H9 (cell line): ENCODE measurements around the gene SNAP47. TPM values are rescaled to one million over a fixed set of nuclear protein-coding genes. Genes with fewer than 3 reads are reported as not detected.

ENCODE experiments used
- DNase-seq: peaks from one replicate; pipeline ENCODE4 v3.0.0-alpha.2; 2017
- H2AFZ ChIP-seq: one replicate; pipeline ENCODE4 v1.6.1; 2013; ENCODE audit warnings: mild to moderate bottlenecking, low read length, control low read depth, moderate library complexity
- H2AK5ac ChIP-seq: 2 replicates; pipeline ENCODE4 v1.6.1; 2013; ENCODE audit warnings: low read length, control low read depth, mixed read lengths; ENCODE audit not compliant: insufficient read length
- H2BK120ac ChIP-seq: one replicate; pipeline ENCODE4 v1.6.1; 2013; ENCODE audit warnings: low read depth, mild to moderate bottlenecking, low read length, control low read depth, inconsistent platforms; ENCODE audit not compliant: poor library complexity, severe bottlenecking
- H2BK12ac ChIP-seq: 2 replicates; pipeline ENCODE4 v1.6.1; 2013; ENCODE audit warnings: low read length, control low read depth, mixed read lengths, low read depth; ENCODE audit not compliant: insufficient read length
- H2BK15ac ChIP-seq: 2 replicates; pipeline ENCODE4 v1.6.1; 2013; ENCODE audit warnings: low read depth, low read length, control low read depth
- H2BK20ac ChIP-seq: one replicate; pipeline ENCODE4 v1.6.1; 2013; ENCODE audit warnings: low read depth, mild to moderate bottlenecking, low read length, control low read depth, inconsistent platforms; ENCODE audit not compliant: poor library complexity, severe bottlenecking
- H2BK5ac ChIP-seq: 2 replicates; pipeline ENCODE4 v1.6.1; 2013; ENCODE audit warnings: low read length, control low read depth, mixed read lengths; ENCODE audit not compliant: insufficient read length
- H3K14ac ChIP-seq: 2 replicates; pipeline ENCODE4 v1.6.1; 2013; ENCODE audit warnings: low read length, control low read depth; ENCODE audit not compliant: insufficient read depth
- H3K18ac ChIP-seq: 2 replicates; pipeline ENCODE4 v1.6.1; 2013; ENCODE audit warnings: low read depth, mild to moderate bottlenecking, mixed read lengths, low read length, control low read depth; ENCODE audit not compliant: insufficient read length
- H3K23ac ChIP-seq: 2 replicates; pipeline ENCODE4 v1.6.1; 2013; ENCODE audit warnings: low read length, control low read depth, mixed read lengths, low read depth; ENCODE audit not compliant: insufficient read length
- H3K23me2 ChIP-seq: 2 replicates; pipeline ENCODE4 v1.6.1; 2013; ENCODE audit warnings: low read depth, mild to moderate bottlenecking, mixed read lengths, low read length, control low read depth; ENCODE audit not compliant: insufficient read length, poor library complexity, severe bottlenecking
- H3K27ac ChIP-seq: 2 replicates; pipeline ENCODE4 v1.5.1; 2013; ENCODE audit warnings: low read length, control low read depth, mixed read lengths, low read depth; ENCODE audit not compliant: insufficient read length
- H3K27me3 ChIP-seq: 2 replicates; pipeline ENCODE4 v1.6.1; 2013; ENCODE audit warnings: low read length, control low read depth, inconsistent platforms; ENCODE audit not compliant: insufficient read depth
- H3K4ac ChIP-seq: 2 replicates; pipeline ENCODE4 v1.6.1; 2013; ENCODE audit warnings: low read depth, mild to moderate bottlenecking, control low read depth, inconsistent platforms, low read length, moderate library complexity
- H3K4me1 ChIP-seq: 2 replicates; pipeline ENCODE4 v1.6.1; 2013; ENCODE audit warnings: low read length, control low read depth, inconsistent platforms; ENCODE audit not compliant: insufficient read depth
- H3K4me2 ChIP-seq: 2 replicates; pipeline ENCODE4 v1.6.1; 2013; ENCODE audit warnings: low read length, control low read depth, mixed read lengths; ENCODE audit not compliant: insufficient read length, insufficient read depth
- H3K56ac ChIP-seq: 2 replicates; pipeline ENCODE4 v1.6.1; 2013; ENCODE audit warnings: low read depth, mild to moderate bottlenecking, mixed read lengths, low read length, control low read depth; ENCODE audit not compliant: insufficient read length
- H3K79me1 ChIP-seq: 2 replicates; pipeline ENCODE4 v1.6.1; 2013; ENCODE audit warnings: low read depth, mild to moderate bottlenecking, moderate library complexity, low read length, control low read depth, inconsistent platforms; ENCODE audit not compliant: insufficient read depth, poor library complexity, severe bottlenecking
- H3K79me2 ChIP-seq: 2 replicates; pipeline ENCODE4 v1.6.1; 2013; ENCODE audit warnings: low read length, control low read depth, inconsistent platforms; ENCODE audit not compliant: insufficient read depth
- H3K9ac ChIP-seq: 2 replicates; pipeline ENCODE4 v1.6.1; 2013; ENCODE audit warnings: low read length, control low read depth, mixed read lengths; ENCODE audit not compliant: insufficient read length; ENCODE audit errors: extremely low read depth
- H3K9me3 ChIP-seq: one replicate; pipeline ENCODE4 v1.6.1; 2013; ENCODE audit warnings: low read depth, low read length, inconsistent platforms; ENCODE audit not compliant: control insufficient read depth
- H3T11ph ChIP-seq: one replicate; pipeline ENCODE4 v1.6.1; 2013; ENCODE audit warnings: mild to moderate bottlenecking, low read length, control low read depth, inconsistent platforms
- H4K20me1 ChIP-seq: one replicate; pipeline ENCODE4 v1.6.1; 2013; ENCODE audit not compliant: control insufficient read depth, insufficient read length, insufficient read depth
- H4K5ac ChIP-seq: 2 replicates; pipeline ENCODE4 v1.6.1; 2013; ENCODE audit warnings: low read depth, mild to moderate bottlenecking, mixed read lengths, low read length, control low read depth; ENCODE audit not compliant: insufficient read length
- H4K8ac ChIP-seq: replicated peaks from 2 replicates; pipeline ENCODE4 v1.6.1; 2013; ENCODE audit warnings: low read length, control low read depth, mixed read lengths, low read depth; ENCODE audit not compliant: insufficient read length
- H4K91ac ChIP-seq: 2 replicates; pipeline ENCODE4 v1.6.1; 2013; ENCODE audit warnings: low read depth, mild to moderate bottlenecking, moderate library complexity, mixed read lengths, low read length, control low read depth; ENCODE audit not compliant: insufficient read length
- H3K27ac Mint-ChIP-seq, 3 experiments: 2 replicates in 2 of 3; 3 replicates in 1 of 3; pipeline ENCODE4 v1.8.0; 2020 to 2021; ENCODE audit warnings: mixed read lengths in 3 of 3, mild to moderate bottlenecking in 1 of 3, moderate library complexity in 1 of 3
- H3K27me3 Mint-ChIP-seq: 2 replicates; pipeline ENCODE4 v1.8.0; 2021; ENCODE audit warnings: low read depth, mild to moderate bottlenecking, moderate library complexity, mixed read lengths
- H3K36me3 Mint-ChIP-seq, 3 experiments: 2 replicates in 2 of 3; 3 replicates in 1 of 3; pipeline ENCODE4 v1.8.0; 2020 to 2021; ENCODE audit warnings: low read depth in 3 of 3, mixed read lengths in 3 of 3; ENCODE audit not compliant: insufficient read depth in 1 of 3
- H3K4me1 Mint-ChIP-seq, 2 experiments: 2 replicates each; pipeline ENCODE4 v1.8.0; 2020; ENCODE audit warnings: mixed read lengths in 2 of 2
- H3K4me3 Mint-ChIP-seq, 2 experiments: 2 replicates in 1 of 2; 3 replicates in 1 of 2; pipeline ENCODE4 v1.8.0; 2020 to 2021; ENCODE audit warnings: mild to moderate bottlenecking in 2 of 2, mixed read lengths in 2 of 2, moderate library complexity in 1 of 2
- H3K9me3 Mint-ChIP-seq, 2 experiments: 2 replicates in 1 of 2; 3 replicates in 1 of 2; pipeline ENCODE4 v1.8.0; 2020; ENCODE audit warnings: mild to moderate bottlenecking in 2 of 2, mixed read lengths in 2 of 2, moderate library complexity in 1 of 2
- WGBS: extraction: QIAGEN DNeasy Blood & Tissue Kit; methylation state at CpG from one replicate; pipeline ENCODE4 v1.1.7; 2013; ENCODE audit warnings: missing lambda C conversion rate, low lambda C conversion rate, mixed read lengths; ENCODE audit not compliant: insufficient read length; ENCODE audit errors: extremely low coverage; 5-methylcytosine and 5-hydroxymethylcytosine counted together
- total RNA-seq: library from RNA; stranded (reverse); gene quantifications from 2 replicates; pipeline ENCODE4 v1.2.1, GENCODE V29; 2021
- TF ChIP-seq, protein P1 (sequence below): fragments of 200-600 bp; sonication (generic); conservative IDR thresholded peaks from 3 replicates; pipeline ENCODE4 v1.8.0; 2021; ENCODE audit warnings: antibody characterized with exemption, mild to moderate bottlenecking

Gene SNAP47
- total RNA-seq, 1 experiment from 2014 or later, result 44.1 TPM

DNA sequence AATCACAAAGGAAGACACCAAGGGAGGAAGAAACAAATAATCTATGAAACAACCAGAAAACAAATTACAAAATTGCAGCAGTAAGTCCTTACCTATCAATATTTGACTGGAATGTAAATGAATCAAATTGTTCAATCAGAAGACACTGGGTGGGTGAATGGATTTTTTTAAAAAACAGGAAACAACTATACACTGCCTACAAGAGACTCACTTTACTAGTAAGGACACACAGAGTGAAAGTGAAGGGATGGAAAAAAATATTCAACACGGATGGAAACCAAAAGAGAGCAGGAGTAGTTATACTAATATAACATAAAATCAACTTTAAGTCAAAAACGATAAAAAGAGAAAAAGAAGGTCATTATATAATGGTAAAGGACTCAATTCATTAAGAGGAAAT lies 73.8 kb downstream of the SNAP47 start:
- Histone ChIP-seq H2BK120ac (no peak overlapping the region), H3K4me2 (no peak overlapping the region), H3K4me1 (no peaks in the 10 kb centered on the region), H2BK12ac (no peak overlapping the region), H3T11ph (no peak overlapping the region), H3K27ac (no peak overlapping the region), H2BK15ac (no peak overlapping the region), H3K79me1 (no peaks in the 10 kb centered on the region), H3K27me3 (no peaks in the 10 kb centered on the region), H3K14ac (no peak overlapping the region), H3K9ac (no peak overlapping the region), H2BK5ac (no peak overlapping the region), H4K20me1 (no peaks in the 10 kb centered on the region), H3K18ac (no peak overlapping the region), H3K4ac (no peak overlapping the region), H3K56ac (no peak overlapping the region), H3K9me3 (peaks cover 9% of the 10 kb centered on the region), H2BK20ac (no peak overlapping the region), H3K79me2 (no peaks in the 10 kb centered on the region), H4K8ac (no peak overlapping the region), H4K91ac (no peak overlapping the region), H4K5ac (no peak overlapping the region), H3K23me2 (no peaks in the 10 kb centered on the region), H2AK5ac (no peak overlapping the region), H2AFZ (no peak overlapping the region), H3K23ac (no peak overlapping the region)
- H3K9me3 Mint-ChIP-seq, result peaks cover 18 to 25% of the 10 kb centered on the region in 2 experiments
- TF ChIP-seq, protein P1, sequence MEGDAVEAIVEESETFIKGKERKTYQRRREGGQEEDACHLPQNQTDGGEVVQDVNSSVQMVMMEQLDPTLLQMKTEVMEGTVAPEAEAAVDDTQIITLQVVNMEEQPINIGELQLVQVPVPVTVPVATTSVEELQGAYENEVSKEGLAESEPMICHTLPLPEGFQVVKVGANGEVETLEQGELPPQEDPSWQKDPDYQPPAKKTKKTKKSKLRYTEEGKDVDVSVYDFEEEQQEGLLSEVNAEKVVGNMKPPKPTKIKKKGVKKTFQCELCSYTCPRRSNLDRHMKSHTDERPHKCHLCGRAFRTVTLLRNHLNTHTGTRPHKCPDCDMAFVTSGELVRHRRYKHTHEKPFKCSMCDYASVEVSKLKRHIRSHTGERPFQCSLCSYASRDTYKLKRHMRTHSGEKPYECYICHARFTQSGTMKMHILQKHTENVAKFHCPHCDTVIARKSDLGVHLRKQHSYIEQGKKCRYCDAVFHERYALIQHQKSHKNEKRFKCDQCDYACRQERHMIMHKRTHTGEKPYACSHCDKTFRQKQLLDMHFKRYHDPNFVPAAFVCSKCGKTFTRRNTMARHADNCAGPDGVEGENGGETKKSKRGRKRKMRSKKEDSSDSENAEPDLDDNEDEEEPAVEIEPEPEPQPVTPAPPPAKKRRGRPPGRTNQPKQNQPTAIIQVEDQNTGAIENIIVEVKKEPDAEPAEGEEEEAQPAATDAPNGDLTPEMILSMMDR, result no peak
- WGBS, result no CpG with 5 or more reads among the region's 2 CpGs
- no peaks in the 10 kb centered on the region for H3K4me1 Mint-ChIP-seq
- peaks cover 0 to 12% (median 6%) of the 10 kb centered on the region in 3 experiments; a peak in 3 of 7 replicates for H3K36me3 Mint-ChIP-seq
- H3K4me3 Mint-ChIP-seq, result no peak overlapping the region
- H3K27ac Mint-ChIP-seq, result no peak overlapping the region
- DNase-seq, result no peak
- H3K27me3 Mint-ChIP-seq, result peaks cover 6% of the 10 kb centered on the region
